Activated CD8-positive, alpha-beta memory T cell treated with anti-CD3 and anti-CD28 coated beads, Interleukin-2, amount 10 ng/mL, durations not matched to agents 7 days and 5 days (primary cell): ENCODE data around the gene SGPP1. TPM values are rescaled to one million over a fixed set of nuclear protein-coding genes. Genes with fewer than 3 reads are reported as not detected.
"Not testable (repeated sequence)": the region's sequence is repeated elsewhere in the genome, so short reads cannot be mapped to it uniquely, and the experiment has no call there.

Experiments
- ATAC-seq: fragments of 150-1000 bp; cut with Tn5 transposase; one replicate; pipeline ENCODE4 v1.10.0; 2021; ENCODE audit warnings: moderate library complexity
- CTCF ChIA-PET: fragments of 350-600 bp; sonication (Branson Sonifier 250); formaldehyde crosslinking; loops from one replicate; lab custom pipeline; 2021; ENCODE audit warnings: antibody characterized with exemption; lab: Charles Lee
- DNase-seq: peaks from one replicate; pipeline ENCODE4 v3.0.0-alpha.2; 2020
- H3K27ac Mint-ChIP-seq: one replicate; pipeline ENCODE4 v1.8.0; 2021; ENCODE audit warnings: mild to moderate bottlenecking, mixed read lengths
- H3K27me3 Mint-ChIP-seq: one replicate; pipeline ENCODE4 v1.8.0; 2021; ENCODE audit warnings: mixed read lengths
- H3K36me3 Mint-ChIP-seq: one replicate; pipeline ENCODE4 v1.8.0; 2021; ENCODE audit warnings: mild to moderate bottlenecking, mixed read lengths
- H3K4me1 Mint-ChIP-seq: one replicate; pipeline ENCODE4 v1.8.0; 2021; ENCODE audit warnings: mixed read lengths
- H3K4me3 Mint-ChIP-seq: one replicate; pipeline ENCODE4 v1.8.0; 2021; ENCODE audit warnings: mild to moderate bottlenecking, moderate library complexity, mixed read lengths
- H3K9me3 Mint-ChIP-seq: one replicate; pipeline ENCODE4 v1.8.0; 2022; ENCODE audit warnings: low read depth, mixed read lengths
- total RNA-seq, 2 experiments: library from RNA; stranded (reverse); gene quantifications; one replicate each; pipeline ENCODE4 v1.2.3, GENCODE V29; 2021

SGPP1 gene
- total RNA-seq, 2 experiments from 2014 or later: 16.5 to 17.4 TPM

GRCh38 chr14:63713764-63714163 is 14.1 kb downstream of the SGPP1 start:
- Mint-ChIP-seq H3K4me1 (peaks cover 16% of the 10 kb centered on the region), H3K27me3 (no peaks in the 10 kb centered on the region), H3K27ac (no peak overlapping the region), H3K4me3 (no peak overlapping the region), H3K36me3 (peaks cover 42% of the 10 kb centered on the region), H3K9me3 (peaks cover 8% of the 10 kb centered on the region)
- ATAC-seq (no peak), DNase-seq (no peak)
- CTCF ChIA-PET: interaction anchor here (1.4 kb wide), 1 partner anchor 46 kb away, joined by 3 read pairs; no protein-coding TSS in a partner anchor

GRCh38 chr14:63713058-63713457 is 14.8 kb downstream of the SGPP1 start:
- no peak overlapping the region for H3K4me3 Mint-ChIP-seq
- peaks cover 8% of the 10 kb centered on the region for H3K9me3 Mint-ChIP-seq
- DNase-seq (no peak), ATAC-seq (no peak)
- H3K4me1 Mint-ChIP-seq: peaks cover 16% of the 10 kb centered on the region
- H3K36me3 Mint-ChIP-seq: peaks cover 38% of the 10 kb centered on the region
- CTCF ChIA-PET: interaction anchor here (1.1 to 1.4 kb wide), 2 partner anchors 15 to 47 kb away, joined by 3 to 4 read pairs; partner anchors contain the start of gene SGPP1
- peak overlapping the region; percentile 1 for H3K27ac Mint-ChIP-seq
- no peaks in the 10 kb centered on the region for H3K27me3 Mint-ChIP-seq

GRCh38 chr14:63712123-63712522 is 15.7 kb downstream of the SGPP1 start:
- peaks cover 36% of the 10 kb centered on the region for H3K36me3 Mint-ChIP-seq
- CTCF ChIA-PET: interaction anchor here (1.1 kb wide), 1 partner anchor 16 kb away, joined by 4 read pairs; the partner anchor contains the start of gene SGPP1
- peaks cover 3% of the 10 kb centered on the region for H3K9me3 Mint-ChIP-seq
- H3K27me3 Mint-ChIP-seq: no peaks in the 10 kb centered on the region
- ATAC-seq (no peak), DNase-seq (no peak)
- peak overlapping the region; percentile 10 for H3K27ac Mint-ChIP-seq
- no peak overlapping the region for H3K4me3 Mint-ChIP-seq
- peaks cover 16% of the 10 kb centered on the region for H3K4me1 Mint-ChIP-seq

- H3K4me3 Mint-ChIP-seq: no peak overlapping the region
- H3K27me3 Mint-ChIP-seq: no peaks in the 10 kb centered on the region
- H3K9me3 Mint-ChIP-seq: no peaks in the 10 kb centered on the region
- no peak for DNase-seq
- CTCF ChIA-PET: no interaction called here
- H3K27ac Mint-ChIP-seq: no peak overlapping the region
- H3K36me3 Mint-ChIP-seq: peaks cover 26% of the 10 kb centered on the region
- ATAC-seq: no peak
- H3K4me1 Mint-ChIP-seq: peaks cover 16% of the 10 kb centered on the region
These were observed 17.4 kb downstream of the SGPP1 start for GRCh38 chr14:63710497-63710896.

GRCh38 chr14:63709589-63709988 is 18.3 kb downstream of the SGPP1 start:
- CTCF ChIA-PET: interaction anchor here (0.7 to 1.7 kb wide), 2 partner anchors 16 to 25 kb away, joined by 3 to 4 read pairs; no protein-coding TSS in a partner anchor
- no peaks in the 10 kb centered on the region for H3K27me3 Mint-ChIP-seq
- H3K36me3 Mint-ChIP-seq: peaks cover 27% of the 10 kb centered on the region
- DNase-seq (no peak), ATAC-seq (no peak)
- H3K4me3 Mint-ChIP-seq: no peak overlapping the region
- H3K4me1 Mint-ChIP-seq: peaks cover 16% of the 10 kb centered on the region
- no peak overlapping the region for H3K27ac Mint-ChIP-seq
- H3K9me3 Mint-ChIP-seq: no peaks in the 10 kb centered on the region

GRCh38 chr14:63707216-63707615 is 20.6 kb downstream of the SGPP1 start:
- CTCF ChIA-PET: no interaction called here
- ATAC-seq: no peak
- H3K36me3 Mint-ChIP-seq: peaks cover 16% of the 10 kb centered on the region

GRCh38 chr14:63705561-63706070 is 22.2 kb downstream of the SGPP1 start:
- H3K27me3 Mint-ChIP-seq: no peaks in the 10 kb centered on the region
- H3K9me3 Mint-ChIP-seq: no peaks in the 10 kb centered on the region
- ATAC-seq (no peak), DNase-seq (no peak)
- no peaks in the 10 kb centered on the region for H3K4me1 Mint-ChIP-seq
- peaks cover 18% of the 10 kb centered on the region for H3K36me3 Mint-ChIP-seq
- H3K27ac Mint-ChIP-seq: no peak overlapping the region
- CTCF ChIA-PET: no interaction called here
- no peak overlapping the region for H3K4me3 Mint-ChIP-seq

More at GRCh38 chr14:63707216-63707615, 20.6 kb downstream of the SGPP1 start:
- Mint-ChIP-seq H3K9me3 (no peaks in the 10 kb centered on the region), H3K4me1 (peaks cover 2% of the 10 kb centered on the region), H3K27ac (no peak overlapping the region), H3K27me3 (no peaks in the 10 kb centered on the region), H3K4me3 (no peak overlapping the region)
- no peak for DNase-seq

- H3K4me3 Mint-ChIP-seq, H3K9me3 Mint-ChIP-seq, H3K27ac Mint-ChIP-seq, DNase-seq, ATAC-seq, H3K4me1 Mint-ChIP-seq, H3K27me3 Mint-ChIP-seq, CTCF ChIA-PET: not testable (repeated sequence)
- H3K36me3 Mint-ChIP-seq: peaks cover 19% of the 10 kb centered on the region
These were observed 25.3 kb downstream of the SGPP1 start for GRCh38 chr14:63702530-63702929.

- no peak overlapping the region for H3K27ac Mint-ChIP-seq
These were observed 26.1 kb downstream of the SGPP1 start for GRCh38 chr14:63701606-63702299.

GRCh38 chr14:63692310-63693020 is 35.4 kb downstream of the SGPP1 start:
- Mint-ChIP-seq H3K27ac (no peak overlapping the region), H3K9me3 (no peaks in the 10 kb centered on the region), H3K4me1 (no peaks in the 10 kb centered on the region), H3K27me3 (no peaks in the 10 kb centered on the region), H3K4me3 (no peak overlapping the region), H3K36me3 (peaks cover 24% of the 10 kb centered on the region)
- DNase-seq (no peak), ATAC-seq (no peak)
- CTCF ChIA-PET: no interaction called here

More at GRCh38 chr14:63701606-63702299, 26.1 kb downstream of the SGPP1 start:
- no peak for ATAC-seq
- CTCF ChIA-PET: interaction anchor here (0.7 kb wide), 1 partner anchor 675 kb away, joined by 3 read pairs; no protein-coding TSS in a partner anchor
- Mint-ChIP-seq H3K4me1 (no peaks in the 10 kb centered on the region), H3K9me3 (no peaks in the 10 kb centered on the region), H3K36me3 (peaks cover 23% of the 10 kb centered on the region), H3K27me3 (no peaks in the 10 kb centered on the region), H3K4me3 (no peak overlapping the region)
- no peak for DNase-seq

- no peak for ATAC-seq
- Mint-ChIP-seq H3K27ac (no peak overlapping the region), H3K27me3 (no peaks in the 10 kb centered on the region), H3K4me3 (no peak overlapping the region), H3K36me3 (peaks cover 18% of the 10 kb centered on the region), H3K9me3 (no peaks in the 10 kb centered on the region), H3K4me1 (no peaks in the 10 kb centered on the region)
- CTCF ChIA-PET: interaction anchor here (0.7 kb wide), 1 partner anchor 54 kb away, joined by 3 read pairs; no protein-coding TSS in a partner anchor
- DNase-seq: no peak
These were observed 38.7 kb downstream of the SGPP1 start for GRCh38 chr14:63689132-63689531.

GRCh38 chr14:63686926-63687325 is 40.9 kb downstream of the SGPP1 start:
- no peaks in the 10 kb centered on the region for H3K27me3 Mint-ChIP-seq
- DNase-seq (no peak), ATAC-seq (no peak)
- peaks cover 16% of the 10 kb centered on the region for H3K36me3 Mint-ChIP-seq
- H3K9me3 Mint-ChIP-seq: no peaks in the 10 kb centered on the region
- H3K27ac Mint-ChIP-seq: no peak overlapping the region
- no peak overlapping the region for H3K4me3 Mint-ChIP-seq
- H3K4me1 Mint-ChIP-seq: no peaks in the 10 kb centered on the region
- CTCF ChIA-PET: no interaction called here

GRCh38 chr14:63685401-63685800 is 42.5 kb downstream of the SGPP1 start:
- Mint-ChIP-seq H3K4me3 (no peak overlapping the region), H3K27me3 (no peaks in the 10 kb centered on the region), H3K4me1 (no peaks in the 10 kb centered on the region), H3K27ac (no peak overlapping the region), H3K36me3 (peaks cover 20% of the 10 kb centered on the region), H3K9me3 (no peaks in the 10 kb centered on the region)
- CTCF ChIA-PET: no interaction called here
- ATAC-seq (no peak), DNase-seq (no peak)
